ENCODE results near the gene ZC3H10. TPM values are rescaled to one million over a fixed set of nuclear protein-coding genes. Genes with fewer than 3 reads are reported as not detected.

ZC3H10 gene
- total and polyA plus RNA-seq, 8 donors: 4.2 to 8.7 (median 5.9) TPM

- peaks cover 7 to 31% of the 10 kb centered on the region in 2 donors for H3K4me1 ChIP-seq
- ATAC-seq: peak; percentile 42
- intact Hi-C loops (cut with DNase I): no loop called here
- TF ChIP-seq, protein P1, sequence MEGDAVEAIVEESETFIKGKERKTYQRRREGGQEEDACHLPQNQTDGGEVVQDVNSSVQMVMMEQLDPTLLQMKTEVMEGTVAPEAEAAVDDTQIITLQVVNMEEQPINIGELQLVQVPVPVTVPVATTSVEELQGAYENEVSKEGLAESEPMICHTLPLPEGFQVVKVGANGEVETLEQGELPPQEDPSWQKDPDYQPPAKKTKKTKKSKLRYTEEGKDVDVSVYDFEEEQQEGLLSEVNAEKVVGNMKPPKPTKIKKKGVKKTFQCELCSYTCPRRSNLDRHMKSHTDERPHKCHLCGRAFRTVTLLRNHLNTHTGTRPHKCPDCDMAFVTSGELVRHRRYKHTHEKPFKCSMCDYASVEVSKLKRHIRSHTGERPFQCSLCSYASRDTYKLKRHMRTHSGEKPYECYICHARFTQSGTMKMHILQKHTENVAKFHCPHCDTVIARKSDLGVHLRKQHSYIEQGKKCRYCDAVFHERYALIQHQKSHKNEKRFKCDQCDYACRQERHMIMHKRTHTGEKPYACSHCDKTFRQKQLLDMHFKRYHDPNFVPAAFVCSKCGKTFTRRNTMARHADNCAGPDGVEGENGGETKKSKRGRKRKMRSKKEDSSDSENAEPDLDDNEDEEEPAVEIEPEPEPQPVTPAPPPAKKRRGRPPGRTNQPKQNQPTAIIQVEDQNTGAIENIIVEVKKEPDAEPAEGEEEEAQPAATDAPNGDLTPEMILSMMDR (IDR thresholded peaks at IDR 0.05): no peak
- peak in 2 of 4 donors; percentile 60 to 84 for DNase-seq
- peak overlapping the region; percentile 84 to 87 for H3K4me3 ChIP-seq
- H3K27ac ChIP-seq: peak overlapping the region; percentile 85
- H3K36me3 ChIP-seq: peaks cover 0 to 47% of the 10 kb centered on the region in 2 donors
- H3K27me3 ChIP-seq: no peaks in the 10 kb centered on the region
- no peaks in the 10 kb centered on the region for H3K9me3 ChIP-seq
Measured at GRCh38 chr12:56104815-56105608, 13.1 kb upstream of the ZC3H10 start.

GRCh38 chr12:56105609-56105902, 12.5 kb upstream of the ZC3H10 start:
- H3K9me3 ChIP-seq: no peaks in the 10 kb centered on the region
- TF ChIP-seq, protein P1 (IDR thresholded peaks at IDR 0.05): no peak
- DNase-seq: no peak
- ATAC-seq: no peak
- H3K27ac ChIP-seq: peak overlapping the region in 1 of 2 donors; percentile 85
- H3K4me1 ChIP-seq: peaks cover 7 to 31% of the 10 kb centered on the region in 2 donors
- H3K36me3 ChIP-seq: peaks cover 0 to 52% of the 10 kb centered on the region in 2 donors
- no peaks in the 10 kb centered on the region for H3K27me3 ChIP-seq
- H3K4me3 ChIP-seq: peak overlapping the region; percentile 84 to 87
- intact Hi-C loops (cut with DNase I): no loop called here

DNA sequence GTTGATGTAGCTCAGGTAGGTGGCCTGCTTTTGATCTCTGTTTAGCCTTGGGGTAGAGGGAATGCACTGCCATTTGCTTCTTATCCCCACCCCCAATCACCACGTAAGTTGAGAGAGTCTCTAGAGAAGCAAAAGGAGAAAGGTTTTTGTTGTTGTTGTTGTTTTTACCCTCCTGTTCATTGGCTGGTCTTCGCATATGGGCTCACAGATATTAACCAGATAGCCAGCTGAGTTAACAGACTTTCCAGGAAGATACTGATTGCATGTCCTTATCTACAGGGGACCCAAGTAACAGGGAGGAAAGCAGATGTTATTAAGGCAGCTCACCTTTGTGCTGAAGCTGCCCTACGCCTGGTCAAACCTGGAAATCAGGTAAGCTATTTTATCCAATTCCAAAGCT, 10.8 kb upstream of the ZC3H10 start:
- intact Hi-C loops (cut with DNase I): no loop called here
- DNase-seq: no peak
- TF ChIP-seq, protein P1 (IDR thresholded peaks at IDR 0.05): no peak

DNA sequence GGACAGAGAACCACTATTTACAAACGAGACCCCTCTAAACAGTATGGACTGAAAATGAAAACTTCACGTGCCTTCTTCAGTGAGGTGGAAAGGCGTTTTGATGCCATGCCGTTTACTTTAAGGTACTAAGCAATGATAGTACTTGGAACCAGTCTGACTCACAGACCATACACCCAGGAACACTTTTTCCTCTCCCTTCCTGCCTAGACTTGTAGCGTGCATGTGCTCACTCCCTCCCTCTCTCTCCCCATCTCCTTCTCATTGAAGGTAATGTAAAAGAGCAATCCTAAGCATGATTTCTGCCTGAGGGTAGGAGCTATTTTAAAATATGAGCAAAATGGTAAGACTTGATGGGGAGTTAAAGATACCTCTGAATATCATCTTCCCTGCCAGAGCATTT, 7.5 kb upstream of the ZC3H10 start:
- no peak overlapping the region for H3K4me3 ChIP-seq
- DNase-seq (no peak), ATAC-seq (no peak)
- H3K36me3 ChIP-seq: peaks cover 0 to 76% of the 10 kb centered on the region in 2 donors
- H3K27me3 ChIP-seq: no peaks in the 10 kb centered on the region
- no peaks in the 10 kb centered on the region for H3K9me3 ChIP-seq
- TF ChIP-seq, protein P1 (IDR thresholded peaks at IDR 0.05): no peak
- intact Hi-C loops (cut with DNase I): no loop called here
- H3K27ac ChIP-seq: no peak overlapping the region
- H3K4me1 ChIP-seq: peaks cover 6 to 18% of the 10 kb centered on the region in 2 donors

More for the DNA sequence above, 10.8 kb upstream of the ZC3H10 start:
- Histone ChIP-seq H3K9me3 (no peaks in the 10 kb centered on the region), H3K4me3 (no peak overlapping the region), H3K36me3 (peaks cover 0 to 58% of the 10 kb centered on the region in 2 donors), H3K27me3 (no peaks in the 10 kb centered on the region), H3K4me1 (peaks cover 7 to 31% of the 10 kb centered on the region in 2 donors), H3K27ac (no peak overlapping the region)
- no peak for ATAC-seq

GRCh38 chr12:56114084-56114483, 4.0 kb upstream of the ZC3H10 start:
- Histone ChIP-seq H3K27ac (no peak overlapping the region), H3K9me3 (no peaks in the 10 kb centered on the region), H3K4me3 (no peak overlapping the region), H3K4me1 (peaks cover 5 to 18% of the 10 kb centered on the region in 2 donors), H3K27me3 (no peaks in the 10 kb centered on the region), H3K36me3 (peaks cover 0 to 58% of the 10 kb centered on the region in 2 donors)
- DNase-seq: no peak
- no peak for ATAC-seq
- TF ChIP-seq, protein P1 (IDR thresholded peaks at IDR 0.05): no peak
- intact Hi-C loops (cut with DNase I): no loop called here

Measured in left lung (tissue), 10 donors.